Endodermal cell (in vitro differentiated cells): ENCODE measurements around the gene NABP1. TPM values are rescaled to one million over a fixed set of nuclear protein-coding genes. Genes with fewer than 3 reads are reported as not detected.

Experiments
- DNase-seq: peaks from one replicate; pipeline ENCODE4 v3.0.0-alpha.2; 2017
- H3K27ac ChIP-seq: 2 replicates; pipeline ENCODE4 v1.5.1; 2013; ENCODE audit warnings: mild to moderate bottlenecking, low read depth, low read length, moderate library complexity
- H3K27me3 ChIP-seq: 2 replicates; pipeline ENCODE4 v1.6.1; 2013; ENCODE audit warnings: mild to moderate bottlenecking, low read length, moderate library complexity; ENCODE audit not compliant: insufficient read depth, control insufficient read depth, poor library complexity, severe bottlenecking
- H3K36me3 ChIP-seq: 2 replicates; pipeline ENCODE4 v1.7.0; 2013; ENCODE audit warnings: mild to moderate bottlenecking, low read length, moderate library complexity; ENCODE audit not compliant: control insufficient read depth, insufficient read depth
- H3K4me1 ChIP-seq: one replicate; pipeline ENCODE4 v1.7.0; 2013; ENCODE audit warnings: low read length; ENCODE audit not compliant: control insufficient read depth, insufficient read depth
- H3K4me3 ChIP-seq: 2 replicates; pipeline ENCODE4 v1.5.1; 2013; ENCODE audit warnings: mild to moderate bottlenecking, low read length, moderate library complexity
- H3K9ac ChIP-seq: 2 replicates; pipeline ENCODE4 v1.6.1; 2013; ENCODE audit warnings: mild to moderate bottlenecking, low read length, moderate library complexity; ENCODE audit not compliant: poor library complexity, severe bottlenecking; ENCODE audit errors: extremely low read depth
- H3K9me3 ChIP-seq: 2 replicates; pipeline ENCODE4 v1.6.1; 2013; ENCODE audit warnings: mild to moderate bottlenecking, low read length, moderate library complexity; ENCODE audit not compliant: control insufficient read depth
- H3K27ac Mint-ChIP-seq: 2 replicates; pipeline ENCODE4 v1.8.0; 2020; ENCODE audit warnings: mixed read lengths
- H3K27me3 Mint-ChIP-seq: 2 replicates; pipeline ENCODE4 v1.8.0; 2021; ENCODE audit warnings: mild to moderate bottlenecking, mixed read lengths; ENCODE audit not compliant: insufficient read depth
- H3K36me3 Mint-ChIP-seq: 2 replicates; pipeline ENCODE4 v1.8.0; 2020; ENCODE audit warnings: low read depth, mixed read lengths
- H3K4me1 Mint-ChIP-seq: 2 replicates; pipeline ENCODE4 v1.8.0; 2020; ENCODE audit warnings: mixed read lengths
- H3K4me3 Mint-ChIP-seq: 2 replicates; pipeline ENCODE4 v1.8.0; 2020; ENCODE audit warnings: mild to moderate bottlenecking, moderate library complexity, mixed read lengths
- H3K9me3 Mint-ChIP-seq: 2 replicates; pipeline ENCODE4 v1.8.0; 2020; ENCODE audit warnings: mild to moderate bottlenecking, mixed read lengths
- WGBS, 2 experiments: methylation state at CpG; one replicate each; pipeline versions ENCODE4 v1.1.5 to v1.1.7; 2013; ENCODE audit warnings: missing lambda C conversion rate in 2 of 2, mixed read lengths in 1 of 2; ENCODE audit not compliant: insufficient coverage in 1 of 2, insufficient read length in 1 of 2; 5-methylcytosine and 5-hydroxymethylcytosine counted together
- long read RNA-seq, 4 experiments: library from polyadenylated mRNA in 2 of 4; library from RNA in 1 of 4; library from capped mRNA in 1 of 4; stranded (forward) in 3 of 4; unstranded in 1 of 4; transcript quantifications; one replicate each; pipeline ENCODE4 v2.0.0, GENCODE V29; 2020 to 2021; ENCODE audit warnings: inconsistent platforms in 1 of 4
- polyA plus RNA-seq, 2 experiments: library from polyadenylated mRNA; stranded (reverse); fragments of 50-300 nt; gene quantifications; one replicate each; pipeline ENCODE4 v1.2.3, GENCODE V29; 2013
- total RNA-seq, 2 donors: library from RNA; stranded (reverse); fragmentation: NEBNext Ultra II Directional in 1 of 2; extraction: Animal tissue kit (Norgen Biotek cat#: 25700) in 1 of 2; gene quantifications; 2 replicates in 1 of 2; 3 replicates in 1 of 2; pipeline ENCODE4 v1.2.1, GENCODE V29; 2021
- TF ChIP-seq, protein P1 (sequence below): fragments of 200-600 bp; sonication (generic); conservative IDR thresholded peaks from 2 replicates; pipeline ENCODE4 v1.5.0; 2021; ENCODE audit warnings: antibody characterized with exemption, mild to moderate bottlenecking

The NABP1 gene, protein sequence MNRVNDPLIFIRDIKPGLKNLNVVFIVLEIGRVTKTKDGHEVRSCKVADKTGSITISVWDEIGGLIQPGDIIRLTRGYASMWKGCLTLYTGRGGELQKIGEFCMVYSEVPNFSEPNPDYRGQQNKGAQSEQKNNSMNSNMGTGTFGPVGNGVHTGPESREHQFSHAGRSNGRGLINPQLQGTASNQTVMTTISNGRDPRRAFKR
- 1 to 10 TPM; 5.8 to 8.7 TPM for total RNA-seq
- 2.7 TPM for polyA plus RNA-seq (2013, experiment 1 of 2)
- 1.7 TPM for polyA plus RNA-seq (2013, experiment 2 of 2)
- long read RNA-seq, experiment 1, result 0 reads
- long read RNA-seq, experiment 2, partial matches to known transcripts, result 0 of 6 reads
- long read RNA-seq, experiment 2, other reads (novel, unspliced or antisense), result 3 of 6 reads
- long read RNA-seq, experiment 3, full-length matches to known transcripts, result 13 of 17 reads
- long read RNA-seq, experiment 3, partial matches to known transcripts, result 2 of 17 reads
- long read RNA-seq, experiment 3, other reads (novel, unspliced or antisense), result 2 of 17 reads
- long read RNA-seq, experiment 4, full-length matches to known transcripts, result 5 of 7 reads
- long read RNA-seq, experiment 4, partial matches to known transcripts, result 1 of 7 reads
- long read RNA-seq, experiment 4, other reads (novel, unspliced or antisense), result 1 of 7 reads

DNA sequence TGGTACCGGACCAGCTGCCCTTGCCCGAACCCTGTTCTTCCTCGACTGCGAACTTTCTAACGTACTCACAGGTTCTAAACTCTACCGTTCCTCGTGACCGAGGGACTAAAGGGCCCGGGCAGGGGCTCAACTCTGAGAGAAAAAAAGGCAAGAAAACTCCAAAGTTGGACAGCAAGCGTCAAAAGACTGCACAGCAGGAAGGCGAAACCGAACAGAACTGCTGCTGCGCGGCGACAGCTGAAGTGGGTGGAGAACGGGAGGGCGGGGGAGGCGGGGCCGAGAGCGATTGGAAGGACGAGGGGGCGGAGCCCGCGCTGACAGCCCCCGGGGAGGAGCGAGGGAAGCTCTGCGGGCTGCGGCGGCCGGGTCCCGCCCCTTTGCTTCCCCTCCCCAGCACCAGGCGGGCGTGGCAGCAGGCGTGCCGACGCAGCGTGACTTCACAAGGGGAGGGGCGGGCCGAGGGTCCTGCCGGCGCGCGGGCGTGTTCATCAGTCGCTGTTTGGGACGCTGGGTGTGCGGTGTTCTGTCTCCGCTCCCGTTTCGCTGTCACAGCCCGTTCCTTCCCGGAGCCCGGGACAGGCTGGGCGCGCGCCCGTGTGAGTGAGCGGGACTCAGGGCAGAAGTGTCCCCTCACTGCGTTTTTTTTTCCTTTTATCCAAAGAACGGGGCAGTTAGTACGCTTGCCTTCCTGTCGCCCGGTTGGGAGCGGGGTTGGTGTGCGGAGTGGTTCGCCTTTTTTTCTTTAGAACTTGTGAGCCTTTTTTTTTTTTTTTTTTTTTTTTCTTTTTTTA, at the start of gene NABP1:
NABP1 (plus strand) TSS at position 491 of the 791 bp plus-strand sequence. CDS start 479 bp downstream, outside the sequence.
- H3K9me3 Mint-ChIP-seq, result no peaks in the 10 kb centered on the region
- H3K27ac Mint-ChIP-seq, result peak within 1 kb of the TSS; percentile 94
- DNase-seq, result peak; percentile 98
- Histone ChIP-seq H3K27ac (peak within 1 kb of the TSS; percentile 86), H3K27me3 (peaks cover 10% of the 10 kb centered on the region), H3K4me3 (peak within 1 kb of the TSS; percentile 95), H3K9ac (peak within 1 kb of the TSS; percentile 77), H3K36me3 (peaks cover under 1% of the 10 kb centered on the region), H3K9me3 (no peaks in the 10 kb centered on the region), H3K4me1 (no peaks in the 10 kb centered on the region)
- peaks cover 18% of the 10 kb centered on the region for H3K27me3 Mint-ChIP-seq
- WGBS, 2 experiments, result 0% methylated on average over 9 to 66 of the region's 66 CpGs
- TF ChIP-seq, protein P1, sequence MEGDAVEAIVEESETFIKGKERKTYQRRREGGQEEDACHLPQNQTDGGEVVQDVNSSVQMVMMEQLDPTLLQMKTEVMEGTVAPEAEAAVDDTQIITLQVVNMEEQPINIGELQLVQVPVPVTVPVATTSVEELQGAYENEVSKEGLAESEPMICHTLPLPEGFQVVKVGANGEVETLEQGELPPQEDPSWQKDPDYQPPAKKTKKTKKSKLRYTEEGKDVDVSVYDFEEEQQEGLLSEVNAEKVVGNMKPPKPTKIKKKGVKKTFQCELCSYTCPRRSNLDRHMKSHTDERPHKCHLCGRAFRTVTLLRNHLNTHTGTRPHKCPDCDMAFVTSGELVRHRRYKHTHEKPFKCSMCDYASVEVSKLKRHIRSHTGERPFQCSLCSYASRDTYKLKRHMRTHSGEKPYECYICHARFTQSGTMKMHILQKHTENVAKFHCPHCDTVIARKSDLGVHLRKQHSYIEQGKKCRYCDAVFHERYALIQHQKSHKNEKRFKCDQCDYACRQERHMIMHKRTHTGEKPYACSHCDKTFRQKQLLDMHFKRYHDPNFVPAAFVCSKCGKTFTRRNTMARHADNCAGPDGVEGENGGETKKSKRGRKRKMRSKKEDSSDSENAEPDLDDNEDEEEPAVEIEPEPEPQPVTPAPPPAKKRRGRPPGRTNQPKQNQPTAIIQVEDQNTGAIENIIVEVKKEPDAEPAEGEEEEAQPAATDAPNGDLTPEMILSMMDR, result no peak
- H3K4me3 Mint-ChIP-seq, result peak within 1 kb of the TSS; percentile 72
- H3K36me3 Mint-ChIP-seq, result peaks cover 5% of the 10 kb centered on the region
- H3K4me1 Mint-ChIP-seq, result peaks cover 16% of the 10 kb centered on the region

DNA sequence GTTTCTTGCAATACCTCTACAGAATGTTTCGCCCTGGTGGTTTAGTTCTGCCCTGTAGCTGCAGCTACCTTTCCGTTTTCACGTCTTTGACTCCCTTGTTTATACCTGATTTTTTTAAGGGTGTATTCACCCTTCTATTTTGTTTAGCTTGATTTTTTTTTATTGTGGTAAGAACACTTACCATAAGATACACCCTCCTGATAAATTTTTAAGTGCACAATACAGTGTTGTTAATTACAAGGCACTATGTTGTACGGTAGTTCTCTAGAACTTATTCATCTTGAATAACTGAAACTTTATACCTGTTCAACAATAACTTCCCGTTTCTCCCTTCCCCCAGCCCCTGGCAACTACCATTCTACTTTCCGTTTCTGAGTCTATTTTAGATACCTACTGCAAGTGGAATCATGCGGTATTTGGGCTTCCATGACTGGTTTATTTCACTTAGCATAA, 48.9 kb upstream of the NABP1 start:
- H3K9me3 Mint-ChIP-seq, result no peaks in the 10 kb centered on the region
- H3K4me3 Mint-ChIP-seq, result no peak overlapping the region
- TF ChIP-seq, protein P1, result no peak
- H3K36me3 Mint-ChIP-seq, result no peaks in the 10 kb centered on the region
- 79 to 84% methylated on average over 3 to 7 of the region's 7 CpGs for WGBS, 2 experiments
- H3K9me3 ChIP-seq, result no peaks in the 10 kb centered on the region
- no peaks in the 10 kb centered on the region for H3K27me3 ChIP-seq
- H3K4me1 ChIP-seq, result no peaks in the 10 kb centered on the region
- H3K4me3 ChIP-seq, result no peak overlapping the region
- peaks cover 5% of the 10 kb centered on the region for H3K4me1 Mint-ChIP-seq
- no peak overlapping the region for H3K9ac ChIP-seq
- H3K27ac Mint-ChIP-seq, result no peak overlapping the region
- H3K36me3 ChIP-seq, result no peaks in the 10 kb centered on the region
- no peak overlapping the region for H3K27ac ChIP-seq
- DNase-seq, result no peak
- H3K27me3 Mint-ChIP-seq, result peaks cover 3% of the 10 kb centered on the region

DNA sequence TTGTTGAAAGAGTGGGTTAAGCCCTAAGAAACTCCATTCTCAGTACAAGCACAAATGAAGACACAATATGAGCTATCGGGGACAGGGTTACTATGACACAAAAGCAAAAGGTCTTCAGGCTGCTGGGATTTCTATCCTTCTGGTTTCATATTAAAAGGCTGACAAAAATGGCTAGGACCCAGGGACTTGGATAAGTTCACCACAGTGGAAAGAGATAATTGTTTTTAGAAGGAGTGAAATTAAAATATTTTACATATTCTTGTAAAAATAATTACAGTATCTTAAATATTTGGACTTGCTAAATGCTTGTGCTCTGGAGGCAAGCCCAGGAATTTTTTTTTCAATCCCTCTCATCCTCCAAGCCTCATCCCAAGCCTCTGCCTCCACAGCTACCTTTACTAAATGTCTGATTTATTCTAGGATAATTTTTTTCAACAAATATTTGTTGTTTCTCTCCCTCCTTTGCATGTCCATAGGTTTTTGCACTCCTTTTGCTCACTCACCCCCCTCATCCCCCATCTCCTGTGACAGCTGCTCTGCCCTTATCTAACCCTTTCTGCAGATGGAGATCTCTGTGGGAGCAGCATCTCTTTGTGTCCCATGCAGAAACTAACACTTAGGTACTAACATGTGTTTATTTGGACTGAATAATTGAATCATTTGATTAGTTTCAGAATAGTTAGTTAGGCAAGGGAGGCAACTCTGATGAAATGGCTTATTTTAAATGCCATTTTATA, 47.8 kb upstream of the NABP1 start:
- H3K27ac ChIP-seq, result no peak overlapping the region
- H3K9me3 ChIP-seq, result no peaks in the 10 kb centered on the region
- peaks cover under 1% of the 10 kb centered on the region for H3K27me3 ChIP-seq
- no peak overlapping the region for H3K4me3 ChIP-seq
- H3K36me3 ChIP-seq, result no peaks in the 10 kb centered on the region
- Mint-ChIP-seq H3K4me3 (no peak overlapping the region), H3K27ac (no peak overlapping the region), H3K36me3 (no peaks in the 10 kb centered on the region), H3K9me3 (no peaks in the 10 kb centered on the region), H3K4me1 (peaks cover 2% of the 10 kb centered on the region), H3K27me3 (peaks cover 4% of the 10 kb centered on the region)
- WGBS, 2 experiments, result 80 to 93% methylated on average over 1 of the region's 1 CpG
- H3K4me1 ChIP-seq, result no peaks in the 10 kb centered on the region
- TF ChIP-seq, protein P1, result no peak
- H3K9ac ChIP-seq, result no peak overlapping the region
- no peak for DNase-seq
